GM19397 (cell line): ENCODE results near the gene BPI.
"Not testable (repeated sequence)": the region's sequence is repeated elsewhere in the genome, so short reads cannot be mapped to it uniquely, and the experiment has no call there.

Source experiments
- ATAC-seq: cut with Tn5 transposase; IDR thresholded peaks from one replicate; pipeline ENCODE4 v1.9.1; 2021; ENCODE audit warnings: mild to moderate bottlenecking, moderate library complexity; ENCODE audit not compliant: unreplicated experiment

The BPI gene

GRCh38 chr20:38355161-38356012 is 51.4 kb downstream of the BPI start:
- no peak for ATAC-seq

- ATAC-seq = no peak
Observed at GRCh38 chr20:38357653-38358207, 53.8 kb downstream of the BPI start.

- no peak for ATAC-seq
Observed at GRCh38 chr20:38358556-38358955, 54.6 kb downstream of the BPI start.

- ATAC-seq = no peak
Observed at GRCh38 chr20:38363004-38363747, 59.2 kb downstream of the BPI start.

- no peak for ATAC-seq
Observed at GRCh38 chr20:38369389-38369788, 65.4 kb downstream of the BPI start.

GRCh38 chr20:38372806-38373205 is 68.8 kb downstream of the BPI start:
- ATAC-seq = no peak

- no peak for ATAC-seq
Observed at GRCh38 chr20:38373231-38373867, 69.4 kb downstream of the BPI start.

- ATAC-seq = no peak
Observed at GRCh38 chr20:38373898-38374297, 69.9 kb downstream of the BPI start.

- ATAC-seq = no peak
Observed at GRCh38 chr20:38377039-38377685, 73.2 kb downstream of the BPI start.

- ATAC-seq = not testable (repeated sequence)
Observed at GRCh38 chr20:38377838-38378237, 73.9 kb downstream of the BPI start.

- no peak for ATAC-seq
Observed at GRCh38 chr20:38383147-38383546, 79.2 kb downstream of the BPI start.

GRCh38 chr20:38386004-38386403 is 82.0 kb downstream of the BPI start:
- no peak for ATAC-seq

- no peak for ATAC-seq
Observed at GRCh38 chr20:38386851-38387250, 82.9 kb downstream of the BPI start.
